ENCODE measurements around the gene PGA4. TPM values are rescaled to one million over a fixed set of nuclear protein-coding genes. Genes with fewer than 3 reads are reported as not detected.
"Not testable (repeated sequence)": the region's sequence is repeated elsewhere in the genome, so short reads cannot be mapped to it uniquely, and the experiment has no call there.

PGA4 gene
- total RNA-seq, 1 experiment from 2014 or later: not detected

DNA sequence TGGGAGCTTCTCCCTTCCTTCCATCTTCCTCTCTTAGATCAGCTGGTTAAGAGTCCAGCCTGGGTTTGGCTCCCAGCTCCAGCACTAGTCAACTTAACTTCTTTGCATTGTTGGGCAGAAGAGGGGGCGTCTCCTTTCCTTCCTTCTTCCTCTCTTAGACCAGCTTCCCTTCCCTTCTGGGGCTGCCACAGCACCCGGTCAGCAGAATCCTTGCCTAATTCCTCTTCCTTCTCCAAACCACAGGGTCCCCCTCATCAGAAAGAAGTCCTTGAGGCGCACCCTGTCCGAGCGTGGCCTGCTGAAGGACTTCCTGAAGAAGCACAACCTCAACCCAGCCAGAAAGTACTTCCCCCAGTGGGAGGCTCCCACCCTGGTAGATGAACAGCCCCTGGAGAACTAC lies 19.4 kb downstream of the PGA4 start:
- POLR2A ChIA-PET (ENCODE audit: low non-redundant PET); H3K9me3 ChIP-seq (ENCODE audit: low read depth, low read length, poor library complexity, severe bottlenecking); H3K27me3 ChIP-seq (replicated peaks; ENCODE audit: insufficient read depth, low read depth, low read length, poor library complexity); BruUV-seq (replicated peaks); intact Hi-C loops (cut with micrococcal nuclease; ENCODE audit: unreplicated experiment); H3K4me1 ChIP-seq (ENCODE audit: insufficient read depth, low read length, poor library complexity, severe bottlenecking); DNase-seq (ENCODE audit: low spot score); H3K27ac ChIP-seq (ENCODE audit: low read depth, low read length, poor library complexity, severe bottlenecking); CTCF ChIA-PET; H3K4me3 ChIP-seq (ENCODE audit: low read depth, low read length, poor library complexity, severe bottlenecking); H3K36me3 ChIP-seq (ENCODE audit: insufficient read depth, low read length, poor library complexity, severe bottlenecking): not testable (repeated sequence)

GRCh38 chr11:61245284-61245964 lies 23.3 kb downstream of the PGA4 start:
- H3K4me3 ChIP-seq (ENCODE audit: low read depth, low read length, poor library complexity, severe bottlenecking); POLR2A ChIA-PET (ENCODE audit: low non-redundant PET); BruUV-seq (replicated peaks); H3K27me3 ChIP-seq (replicated peaks; ENCODE audit: insufficient read depth, low read depth, low read length, poor library complexity); DNase-seq (ENCODE audit: low spot score); H3K4me1 ChIP-seq (ENCODE audit: insufficient read depth, low read length, poor library complexity, severe bottlenecking); H3K27ac ChIP-seq (ENCODE audit: low read depth, low read length, poor library complexity, severe bottlenecking); intact Hi-C loops (cut with micrococcal nuclease; ENCODE audit: unreplicated experiment); CTCF ChIA-PET; H3K36me3 ChIP-seq (ENCODE audit: insufficient read depth, low read length, poor library complexity, severe bottlenecking); H3K9me3 ChIP-seq (ENCODE audit: low read depth, low read length, poor library complexity, severe bottlenecking): not testable (repeated sequence)

- BruUV-seq (replicated peaks); H3K27me3 ChIP-seq (replicated peaks; ENCODE audit: insufficient read depth, low read depth, low read length, poor library complexity); H3K27ac ChIP-seq (ENCODE audit: low read depth, low read length, poor library complexity, severe bottlenecking); POLR2A ChIA-PET (ENCODE audit: low non-redundant PET); intact Hi-C loops (cut with micrococcal nuclease; ENCODE audit: unreplicated experiment); H3K4me1 ChIP-seq (ENCODE audit: insufficient read depth, low read length, poor library complexity, severe bottlenecking); CTCF ChIA-PET; H3K4me3 ChIP-seq (ENCODE audit: low read depth, low read length, poor library complexity, severe bottlenecking); H3K36me3 ChIP-seq (ENCODE audit: insufficient read depth, low read length, poor library complexity, severe bottlenecking); H3K9me3 ChIP-seq (ENCODE audit: low read depth, low read length, poor library complexity, severe bottlenecking); DNase-seq (ENCODE audit: low spot score): not testable (repeated sequence)
Measured at GRCh38 chr11:61248071-61248470, 25.9 kb downstream of the PGA4 start.

- H3K27me3 ChIP-seq (replicated peaks; ENCODE audit: insufficient read depth, low read depth, low read length, poor library complexity); H3K4me3 ChIP-seq (ENCODE audit: low read depth, low read length, poor library complexity, severe bottlenecking); POLR2A ChIA-PET (ENCODE audit: low non-redundant PET); intact Hi-C loops (cut with micrococcal nuclease; ENCODE audit: unreplicated experiment); H3K9me3 ChIP-seq (ENCODE audit: low read depth, low read length, poor library complexity, severe bottlenecking); H3K36me3 ChIP-seq (ENCODE audit: insufficient read depth, low read length, poor library complexity, severe bottlenecking); BruUV-seq (replicated peaks); H3K4me1 ChIP-seq (ENCODE audit: insufficient read depth, low read length, poor library complexity, severe bottlenecking); H3K27ac ChIP-seq (ENCODE audit: low read depth, low read length, poor library complexity, severe bottlenecking); DNase-seq (ENCODE audit: low spot score); CTCF ChIA-PET: not testable (repeated sequence)
Measured at GRCh38 chr11:61249201-61249600, 27.1 kb downstream of the PGA4 start.

- POLR2A ChIA-PET (ENCODE audit: low non-redundant PET); intact Hi-C loops (cut with micrococcal nuclease; ENCODE audit: unreplicated experiment): not testable (repeated sequence)
Measured at GRCh38 chr11:61250796-61251765, 28.9 kb downstream of the PGA4 start.

GRCh38 chr11:61252332-61252731 lies 30.2 kb downstream of the PGA4 start:
- POLR2A ChIA-PET (ENCODE audit: low non-redundant PET); H3K9me3 ChIP-seq (ENCODE audit: low read depth, low read length, poor library complexity, severe bottlenecking); DNase-seq (ENCODE audit: low spot score); intact Hi-C loops (cut with micrococcal nuclease; ENCODE audit: unreplicated experiment); H3K27me3 ChIP-seq (replicated peaks; ENCODE audit: insufficient read depth, low read depth, low read length, poor library complexity); H3K36me3 ChIP-seq (ENCODE audit: insufficient read depth, low read length, poor library complexity, severe bottlenecking); H3K4me3 ChIP-seq (ENCODE audit: low read depth, low read length, poor library complexity, severe bottlenecking); BruUV-seq (replicated peaks); H3K4me1 ChIP-seq (ENCODE audit: insufficient read depth, low read length, poor library complexity, severe bottlenecking); H3K27ac ChIP-seq (ENCODE audit: low read depth, low read length, poor library complexity, severe bottlenecking): not testable (repeated sequence)
- CTCF ChIA-PET: interaction anchor here (1.2 kb wide), 1 partner anchor 133 kb away, joined by 7 read pairs; no protein-coding TSS in a partner anchor

More at GRCh38 chr11:61250796-61251765, 28.9 kb downstream of the PGA4 start:
- not testable (repeated sequence) for H3K9me3 ChIP-seq (ENCODE audit: low read depth, low read length, poor library complexity, severe bottlenecking); H3K36me3 ChIP-seq (ENCODE audit: insufficient read depth, low read length, poor library complexity, severe bottlenecking); BruUV-seq (replicated peaks); H3K4me3 ChIP-seq (ENCODE audit: low read depth, low read length, poor library complexity, severe bottlenecking); H3K27me3 ChIP-seq (replicated peaks; ENCODE audit: insufficient read depth, low read depth, low read length, poor library complexity); H3K4me1 ChIP-seq (ENCODE audit: insufficient read depth, low read length, poor library complexity, severe bottlenecking); DNase-seq (ENCODE audit: low spot score); H3K27ac ChIP-seq (ENCODE audit: low read depth, low read length, poor library complexity, severe bottlenecking)
- CTCF ChIA-PET: interaction anchor here (1.2 kb wide), 1 partner anchor 135 kb away, joined by 7 read pairs; no protein-coding TSS in a partner anchor

All from A673 (cell line).